GM18499 (cell line): ENCODE measurements around the gene TSPAN18.

Experiments used
- ATAC-seq: cut with Tn5 transposase; IDR thresholded peaks from one replicate; pipeline ENCODE4 v1.9.1; 2021; ENCODE audit warnings: moderate number of reproducible peaks; ENCODE audit not compliant: insufficient read depth, unreplicated experiment

Gene TSPAN18

DNA sequence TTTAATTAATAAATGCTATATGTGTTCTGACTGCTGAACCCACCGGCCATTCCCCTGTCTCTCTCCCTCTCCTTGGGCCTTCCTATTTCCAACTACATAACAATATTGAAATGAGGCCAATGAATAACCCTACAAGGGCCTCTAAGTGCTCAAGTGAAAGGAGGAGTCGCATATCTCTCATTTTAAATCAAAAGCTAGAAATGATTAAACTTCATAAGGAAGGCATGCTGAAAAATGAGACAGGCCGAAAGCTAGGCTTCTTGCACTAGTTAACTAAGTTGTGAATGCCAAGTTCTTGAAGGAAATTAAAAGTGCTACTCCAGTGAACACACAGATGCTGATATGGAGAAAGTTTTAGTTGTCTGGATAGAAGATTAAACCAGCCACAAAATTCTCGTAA is 109.2 kb downstream of the TSPAN18 start:
- ATAC-seq: no peak

DNA sequence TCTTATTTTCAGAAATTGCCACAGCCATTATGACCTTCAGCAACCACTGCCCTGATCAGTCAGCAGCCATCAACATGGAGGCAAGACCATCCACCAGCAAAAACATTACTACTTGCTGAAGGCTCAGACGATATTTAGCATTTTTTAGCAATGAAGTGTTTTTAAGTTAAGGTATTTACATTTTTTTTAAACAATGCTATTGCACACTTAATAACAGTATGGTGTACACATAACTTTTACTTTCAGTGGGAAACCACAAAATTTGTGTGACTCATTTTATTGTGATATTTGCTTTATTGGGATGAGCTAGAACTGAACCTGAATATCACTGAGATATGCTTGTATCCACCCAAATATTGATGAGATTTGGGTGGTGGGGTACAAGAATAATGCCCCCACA is 110.9 kb downstream of the TSPAN18 start:
- ATAC-seq: no peak

DNA sequence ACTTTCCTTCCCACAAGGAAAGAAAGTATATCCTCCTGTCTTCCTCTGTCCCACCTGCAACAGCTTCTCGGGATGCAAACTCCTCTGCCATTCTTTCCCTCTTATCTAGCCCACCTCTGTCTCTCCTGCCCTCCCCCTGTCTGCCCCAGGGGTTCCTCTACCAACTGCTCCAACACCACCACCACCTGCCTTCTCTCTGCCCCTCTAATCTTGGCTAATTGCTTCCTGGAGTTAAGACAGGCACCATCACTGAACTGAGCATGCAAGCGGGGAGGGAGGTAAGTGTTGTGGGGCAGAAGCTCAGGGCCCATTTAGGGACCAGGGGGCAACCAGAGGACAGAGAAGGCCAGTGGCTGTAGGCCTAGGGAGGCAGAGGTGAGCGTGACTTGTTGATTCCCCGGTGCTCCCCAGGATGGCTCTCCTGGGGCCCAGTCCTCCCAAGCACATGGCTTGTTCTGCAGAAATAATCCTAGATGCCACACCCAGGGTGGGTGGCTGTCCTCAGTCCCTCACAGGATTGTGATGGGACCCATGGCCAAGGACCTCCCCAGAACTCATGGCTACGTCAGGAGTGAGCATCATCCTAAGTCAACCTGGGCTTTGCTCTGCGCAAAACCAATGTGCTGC is 112.8 kb downstream of the TSPAN18 start:
- no peak for ATAC-seq

DNA sequence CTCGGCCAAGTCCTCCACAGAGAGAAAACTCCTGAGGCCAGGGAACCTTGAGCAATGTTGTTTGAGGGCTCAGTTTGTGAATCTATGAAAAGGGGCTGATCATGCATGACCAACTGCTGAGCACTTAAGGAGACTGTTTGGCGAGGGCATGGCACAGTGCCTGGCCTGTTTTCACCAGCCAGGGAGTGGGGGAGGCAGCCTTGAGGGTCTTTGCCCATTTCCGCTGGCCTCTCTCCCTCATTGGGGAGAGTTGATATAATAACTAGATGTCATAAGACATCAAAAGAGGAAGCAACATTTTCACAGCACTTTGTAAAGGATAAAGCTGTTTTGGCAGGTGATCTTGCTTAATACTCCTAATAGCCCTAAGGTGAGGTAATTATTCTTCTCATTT is 113.3 kb downstream of the TSPAN18 start:
- no peak for ATAC-seq

DNA sequence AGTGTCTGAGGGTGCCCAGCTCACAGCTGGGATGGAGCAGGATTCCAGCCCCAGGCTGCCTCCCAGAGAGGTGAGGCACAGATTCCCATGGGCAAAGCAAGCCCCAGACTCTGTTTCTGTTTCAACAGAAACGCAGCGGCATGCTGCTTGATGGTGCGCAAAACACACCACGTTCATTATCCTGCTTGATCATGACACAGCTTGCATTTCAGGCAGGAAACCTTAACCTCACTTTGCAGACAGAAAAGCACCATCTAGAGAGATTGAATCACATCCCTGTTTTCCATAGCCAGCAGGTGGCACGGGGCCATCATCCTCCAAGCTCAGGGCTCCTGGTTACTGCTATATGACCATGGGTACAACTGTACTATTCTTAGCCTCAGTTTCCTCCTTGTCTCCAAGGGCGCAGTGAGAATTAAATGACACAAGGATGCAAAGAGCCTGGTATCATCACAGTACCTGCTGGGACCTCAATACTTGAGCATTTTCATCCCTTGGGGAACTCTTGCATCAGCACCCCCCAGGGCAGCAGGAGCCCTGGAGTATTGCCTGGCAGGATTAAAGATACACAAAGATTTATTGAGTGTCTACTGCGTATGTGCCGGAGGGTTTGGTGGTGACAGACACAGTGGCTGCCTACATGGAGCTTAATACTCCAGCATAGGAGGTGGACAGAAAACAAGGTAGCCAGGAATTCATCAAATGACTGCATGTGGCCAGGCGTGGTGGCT is 113.9 kb downstream of the TSPAN18 start:
- no peak for ATAC-seq

DNA sequence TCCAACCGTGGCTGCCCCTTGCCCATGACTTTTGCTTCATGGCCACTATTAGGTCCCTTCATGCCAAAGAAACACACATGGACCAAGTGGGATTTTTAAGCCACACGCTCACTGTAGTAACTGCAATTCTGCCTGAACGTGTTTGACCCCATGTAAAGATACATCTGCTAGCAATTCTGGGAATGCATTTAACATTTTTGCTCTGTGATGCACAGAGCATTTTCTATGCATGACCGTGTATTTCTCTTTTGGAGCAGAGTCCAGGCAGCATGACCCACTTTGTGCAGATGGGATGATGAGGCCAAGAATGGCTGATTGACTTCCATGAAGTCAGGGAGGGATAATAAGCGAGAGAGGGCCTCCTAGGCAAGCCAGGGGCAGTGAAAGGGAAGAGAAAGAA is 115.5 kb downstream of the TSPAN18 start:
- ATAC-seq: no peak

DNA sequence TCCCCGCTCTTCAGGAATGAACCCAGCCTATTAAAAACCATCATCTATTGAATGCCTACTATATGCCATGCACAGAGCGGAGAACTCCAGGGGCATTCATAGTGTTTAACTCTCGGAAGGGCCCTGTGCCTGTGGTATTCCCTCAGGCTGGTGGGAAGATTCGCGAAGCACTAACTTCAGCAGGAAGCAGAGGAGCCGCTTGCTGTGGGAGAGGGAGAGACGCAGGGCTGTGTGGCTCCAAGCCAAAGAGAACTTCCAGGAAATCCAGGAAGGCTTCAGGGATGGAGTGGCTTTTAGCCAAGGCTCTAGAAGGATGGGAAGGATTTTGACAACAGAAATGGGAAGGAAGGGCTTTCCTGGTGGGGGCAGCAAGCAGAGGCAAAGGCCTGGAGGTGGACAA is 120.1 kb downstream of the TSPAN18 start:
- ATAC-seq: no peak

DNA sequence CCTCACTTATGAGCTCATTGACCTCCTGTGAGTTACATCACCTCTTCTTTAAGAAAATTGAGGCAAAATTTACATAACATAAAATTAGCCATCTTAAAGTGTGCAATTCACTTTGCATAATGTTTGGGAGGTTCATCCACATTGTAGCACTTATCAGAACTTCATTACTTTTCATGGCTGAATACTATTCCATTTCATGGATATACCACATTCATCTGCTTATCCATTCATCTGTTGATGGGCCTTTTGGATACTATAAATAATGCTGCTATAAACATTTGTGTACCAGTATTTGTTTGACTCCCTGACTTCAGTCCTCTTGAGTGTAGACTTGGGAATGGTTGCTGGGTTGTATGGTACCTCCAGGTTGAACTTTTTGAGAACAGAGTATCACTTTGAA is 120.6 kb downstream of the TSPAN18 start:
- ATAC-seq: no peak

DNA sequence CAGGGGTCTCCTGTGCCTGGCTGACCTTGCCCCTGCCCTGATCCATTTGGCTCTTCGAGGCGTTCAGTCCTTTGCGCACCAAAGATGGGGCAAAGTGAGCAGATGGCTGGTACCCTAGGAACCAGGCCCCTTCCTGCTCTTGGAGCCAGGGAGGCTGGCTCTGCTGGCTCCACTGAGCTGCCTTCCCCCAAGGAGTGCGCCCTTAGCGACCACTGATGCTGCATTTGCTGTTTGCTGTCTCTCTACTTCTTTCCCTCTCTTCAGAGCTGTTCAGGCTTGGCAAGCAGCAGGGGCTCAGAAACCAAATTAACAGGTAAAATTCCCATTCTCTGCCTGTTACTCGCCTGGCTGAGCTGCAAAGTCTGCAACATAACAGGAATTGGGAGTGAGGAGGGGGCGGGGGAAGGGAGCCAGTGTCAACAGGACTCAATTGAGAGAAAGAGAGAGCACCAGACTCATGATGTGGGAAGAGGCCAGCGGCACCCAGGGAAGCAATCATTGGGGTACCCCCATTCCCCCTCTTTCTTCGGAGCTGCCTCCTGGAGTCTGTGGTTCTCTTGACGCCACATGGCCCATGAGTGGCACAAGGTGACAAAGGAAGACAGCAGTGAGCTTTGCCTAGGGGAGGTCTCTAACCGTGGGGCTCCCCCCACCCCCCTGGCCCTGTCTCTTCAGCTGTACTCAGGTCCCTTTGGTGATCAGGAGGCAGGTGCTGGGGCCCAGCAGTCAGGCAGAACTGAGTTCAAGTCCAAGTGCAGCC is 121.6 kb downstream of the TSPAN18 start:
- no peak for ATAC-seq

DNA sequence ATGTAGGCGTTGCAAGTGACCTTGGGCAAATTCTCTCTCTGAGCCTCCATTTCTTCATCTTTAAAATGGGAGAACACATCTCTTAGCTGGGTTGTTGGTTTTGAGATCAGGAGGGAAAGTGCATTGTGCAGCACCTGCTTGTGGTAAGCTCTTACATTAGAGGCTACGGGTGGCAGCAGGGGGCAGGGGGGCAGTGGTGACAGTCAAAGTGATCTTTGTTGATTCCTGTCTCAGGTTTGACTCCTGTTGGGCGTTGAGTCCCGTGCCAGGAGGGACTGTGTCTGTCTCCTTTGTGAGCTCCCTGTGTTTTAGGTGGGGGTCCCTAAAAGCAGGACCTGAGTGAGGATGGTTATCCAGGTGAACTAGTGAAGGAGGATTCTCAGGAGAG is 122.2 kb downstream of the TSPAN18 start:
- ATAC-seq: no peak

DNA sequence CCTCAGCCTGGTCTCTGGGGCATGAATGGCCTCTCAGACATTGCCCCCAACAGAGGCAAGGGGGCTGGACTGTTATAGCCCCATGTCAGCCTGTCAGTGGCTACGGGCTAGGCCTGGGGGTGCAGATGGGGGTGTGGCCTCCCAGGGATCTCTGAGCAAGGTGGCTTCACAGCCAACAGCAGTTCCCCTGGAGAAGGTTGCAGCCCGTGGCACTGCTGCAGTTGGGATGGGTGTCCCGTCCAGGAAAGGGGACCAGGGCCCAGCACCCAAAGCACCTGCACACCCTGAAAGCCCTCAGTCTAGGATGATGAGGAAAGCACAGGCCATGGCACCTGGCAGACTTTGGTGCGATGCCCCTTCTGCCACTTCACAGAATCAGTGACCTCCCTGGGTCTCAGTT is 122.7 kb downstream of the TSPAN18 start:
- no peak for ATAC-seq

DNA sequence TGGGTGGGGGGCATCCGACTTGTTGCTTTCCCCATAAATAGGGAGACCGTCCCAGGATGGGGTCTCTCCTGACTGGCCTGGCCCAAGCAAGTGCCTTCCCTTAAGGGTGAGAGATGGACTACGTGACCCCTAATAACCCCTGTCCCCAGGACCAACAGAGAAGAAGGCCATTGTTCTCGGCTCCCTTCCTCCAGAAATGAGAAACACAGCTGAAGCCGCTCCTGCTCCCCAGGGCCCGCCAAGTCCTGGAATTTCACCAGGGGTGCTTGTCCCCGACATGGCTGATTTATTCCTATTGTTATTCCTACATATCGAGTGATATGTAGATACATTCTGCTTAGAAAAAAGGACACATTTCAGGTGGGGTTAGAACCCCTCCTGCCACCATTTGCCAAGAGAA is 123.2 kb downstream of the TSPAN18 start:
- ATAC-seq: no peak

DNA sequence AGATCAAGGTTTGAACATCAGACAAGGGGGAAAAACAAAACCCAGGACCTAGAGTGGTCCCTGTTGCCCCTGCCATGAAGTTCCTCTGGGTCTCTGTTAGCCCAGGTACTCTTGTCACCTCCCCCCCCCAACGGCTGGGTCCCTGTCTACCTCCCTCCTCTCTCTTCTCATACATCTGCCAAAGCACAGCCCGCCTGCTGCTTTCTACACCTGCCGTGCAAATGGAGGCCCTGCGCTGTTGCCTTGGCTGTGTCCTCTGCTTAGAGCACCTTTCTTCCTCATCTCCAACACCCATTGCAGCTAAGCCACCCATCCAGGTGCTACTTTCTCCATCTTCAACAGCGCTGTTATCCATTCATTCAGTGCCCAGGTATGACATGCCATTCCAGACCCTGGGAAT is 124.7 kb downstream of the TSPAN18 start:
- ATAC-seq: no peak

DNA sequence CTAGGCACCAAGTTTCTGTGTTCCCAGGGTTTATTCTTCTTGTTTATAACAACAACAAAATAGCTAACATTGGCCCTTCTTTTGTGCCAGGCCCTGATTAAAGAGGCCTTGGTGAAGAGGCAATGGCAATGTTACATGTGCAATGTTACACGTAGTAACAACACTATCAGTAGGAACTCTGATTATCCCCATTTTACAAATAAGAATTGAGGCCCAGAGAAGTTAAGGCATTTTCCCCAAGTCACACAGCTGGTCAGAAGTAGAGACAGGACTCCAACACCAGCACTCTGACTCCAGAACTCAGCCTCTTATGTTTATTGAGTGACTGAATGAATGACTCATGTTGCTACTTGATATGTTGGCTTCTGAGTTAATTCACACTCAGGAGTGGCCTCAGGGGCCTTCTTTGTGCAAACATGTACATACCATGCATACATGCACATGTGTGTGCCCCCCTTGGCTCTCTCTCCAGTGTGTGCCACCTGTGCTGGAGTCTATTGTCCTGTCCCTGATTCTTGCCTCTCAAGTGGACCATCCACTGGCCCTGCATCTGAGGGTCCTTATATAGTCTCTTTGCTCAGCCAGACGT is 125.5 kb downstream of the TSPAN18 start:
- no peak for ATAC-seq

DNA sequence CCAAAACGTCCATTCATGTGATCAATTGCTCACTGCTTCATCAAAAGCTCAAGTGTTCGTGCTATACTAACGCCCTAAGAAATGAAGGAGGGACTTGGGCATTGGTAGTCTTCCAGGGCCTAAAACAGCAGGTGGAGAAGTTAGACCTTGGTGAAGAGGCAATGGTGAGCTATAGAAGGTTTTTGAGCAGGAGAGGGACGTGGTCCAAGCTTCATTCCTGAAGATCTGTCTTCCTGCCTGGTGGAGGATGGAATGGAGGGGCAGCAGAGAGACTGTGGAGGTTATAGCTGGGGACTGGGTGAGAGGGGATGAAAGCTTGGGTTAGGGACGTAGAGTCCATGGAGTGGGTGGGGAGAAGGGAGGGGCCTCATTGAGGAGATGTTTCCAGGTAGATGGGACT is 126.2 kb downstream of the TSPAN18 start:
- ATAC-seq: no peak

DNA sequence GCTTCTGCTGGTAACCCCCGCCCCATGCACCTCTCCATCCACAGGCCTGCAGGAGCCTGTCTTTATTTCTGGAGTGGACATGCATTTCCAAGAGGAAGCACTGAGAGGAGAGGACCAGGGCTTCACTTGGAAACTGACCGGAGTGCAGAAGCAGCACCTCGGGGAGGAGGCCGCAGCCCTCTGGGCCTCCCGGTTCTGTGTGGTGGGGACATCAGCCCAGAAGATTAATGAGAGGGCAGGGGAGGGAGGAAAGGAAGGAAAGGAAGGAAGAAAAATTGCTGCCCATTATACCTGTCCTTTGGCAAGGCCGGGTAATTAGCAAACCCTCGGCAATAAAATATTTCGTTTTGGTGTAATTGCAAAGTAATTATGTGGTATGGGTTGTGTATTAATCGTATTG is 126.9 kb downstream of the TSPAN18 start:
- ATAC-seq: no peak

DNA sequence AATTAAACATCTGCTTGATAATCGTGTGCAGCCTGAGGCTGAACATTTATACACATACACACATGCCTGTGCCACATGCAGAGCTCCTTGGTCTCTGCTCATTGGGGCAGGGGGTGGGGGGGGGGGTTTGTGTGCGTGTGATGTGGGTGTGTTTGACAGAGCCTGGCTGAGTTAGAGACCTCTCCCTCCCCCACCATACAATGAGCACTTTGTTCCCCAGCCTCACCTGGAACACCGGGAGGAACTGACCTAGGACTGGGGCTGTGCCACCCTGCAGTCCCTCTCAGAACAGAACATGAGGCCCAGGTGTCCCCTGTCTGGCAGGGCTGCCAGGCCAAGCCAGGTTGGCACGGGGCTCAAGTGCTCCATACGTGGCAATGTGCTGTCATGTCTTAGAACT is 127.3 kb downstream of the TSPAN18 start:
- ATAC-seq: no peak

DNA sequence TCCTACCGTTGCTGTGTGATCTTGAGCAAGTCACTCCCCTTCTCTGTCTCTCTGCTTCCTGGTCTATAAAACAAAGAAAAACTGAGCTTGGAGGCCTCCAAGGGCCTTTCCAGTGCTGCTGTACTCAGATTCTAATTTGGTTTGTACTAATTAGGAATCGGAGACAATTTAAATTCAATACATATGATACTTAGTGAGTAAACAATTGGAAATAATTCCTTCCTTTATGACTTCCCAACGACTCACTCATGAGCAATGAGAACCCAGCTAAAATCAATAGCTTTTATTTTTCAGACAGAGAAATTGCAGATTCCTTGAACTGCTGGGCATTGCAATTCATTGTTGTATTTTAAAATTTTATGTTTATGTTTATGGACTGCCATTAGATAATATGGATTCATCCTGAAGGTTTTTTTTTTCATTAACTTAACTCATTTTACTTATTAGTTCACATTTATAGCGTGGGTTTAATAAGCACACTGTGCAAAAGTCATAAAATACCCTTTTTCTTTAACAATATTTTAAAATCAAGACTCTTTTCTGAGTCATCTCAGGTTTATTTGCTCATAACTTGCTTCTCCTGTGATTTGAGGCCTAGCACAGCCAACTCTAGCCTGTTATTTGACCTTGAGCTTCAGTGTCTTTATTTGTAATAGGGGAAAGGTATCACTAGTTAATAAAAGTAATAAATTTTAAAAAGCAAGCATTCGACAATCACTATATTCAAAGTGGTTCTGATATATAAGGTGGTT is 128.2 kb downstream of the TSPAN18 start:
- ATAC-seq: no peak

DNA sequence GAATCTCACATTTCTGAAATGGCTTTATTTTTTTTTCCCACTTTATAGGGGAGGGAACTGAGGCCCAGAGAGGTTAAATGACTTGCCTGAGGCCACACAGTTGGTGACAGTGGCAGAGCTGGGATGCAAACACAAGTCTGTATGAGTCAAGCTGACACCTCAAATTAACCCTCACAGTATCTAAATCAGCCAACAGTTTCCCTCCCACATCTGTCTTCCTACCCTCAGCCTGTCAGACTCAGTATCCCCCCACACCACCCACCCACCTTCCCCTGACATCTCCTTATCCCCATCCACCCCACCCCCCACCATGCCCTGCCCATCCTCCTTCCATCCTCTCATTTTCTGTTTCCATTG is 128.7 kb downstream of the TSPAN18 start:
- no peak for ATAC-seq

DNA sequence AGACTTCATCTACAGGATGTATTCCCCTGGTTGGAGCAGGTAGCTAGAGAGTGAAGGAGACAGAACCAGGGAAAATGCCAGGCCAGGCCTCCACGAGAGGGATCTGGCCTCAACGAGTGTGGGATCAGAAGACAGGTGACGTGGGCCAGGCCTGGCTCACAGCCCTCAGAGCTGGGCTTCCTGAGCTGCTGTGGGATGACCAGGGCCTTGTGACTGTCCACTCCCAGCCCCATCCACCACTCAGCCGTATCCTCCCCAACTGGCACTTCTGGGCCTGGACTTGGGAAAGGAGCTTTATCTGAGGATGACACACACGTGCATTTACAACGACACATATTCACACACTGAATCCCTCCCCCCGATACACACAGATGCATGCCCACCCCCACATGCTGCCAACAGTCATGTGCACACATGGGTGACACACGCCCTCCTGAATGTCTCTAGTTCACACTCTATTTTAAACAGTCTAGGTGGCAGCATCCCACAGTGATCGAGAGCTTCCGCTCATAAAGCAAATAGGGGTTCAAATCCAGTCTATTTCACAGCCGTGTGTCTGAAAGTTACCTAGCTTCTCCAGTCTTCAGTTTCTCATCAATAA is 130.8 kb downstream of the TSPAN18 start:
- ATAC-seq: no peak
